Activated T-cell treated with anti-CD3 and anti-CD28 coated beads, Interleukin-2, amount 50 U/mL, for 72 hours (primary cell): ENCODE data around the gene NTRK3. TPM values are rescaled to one million over a fixed set of nuclear protein-coding genes. Genes with fewer than 3 reads are reported as not detected.

Source experiments
- ATAC-seq, 2 donors: fragments of 150-1000 bp; cut with Tn5 transposase; replicated peaks in 1 of 2; 2 replicates each; pipeline ENCODE4 v1.10.0; 2021; ENCODE audit warnings: moderate library complexity in 2 of 2, mild to moderate bottlenecking in 1 of 2
- DNase-seq, 2 donors: peaks; one replicate each; pipeline ENCODE4 v3.0.0; 2021 to 2022; ENCODE audit warnings: mixed read lengths in 1 of 2
- H3K27ac Mint-ChIP-seq: one replicate; pipeline ENCODE4 v1.8.0; 2022; ENCODE audit warnings: mild to moderate bottlenecking, moderate library complexity, mixed read lengths
- H3K27me3 Mint-ChIP-seq: one replicate; pipeline ENCODE4 v1.8.0; 2022; ENCODE audit warnings: low read depth, mixed read lengths
- H3K36me3 Mint-ChIP-seq, 2 donors: one replicate each; pipeline ENCODE4 v1.8.0; 2022; ENCODE audit warnings: mixed read lengths in 2 of 2, mild to moderate bottlenecking in 1 of 2; ENCODE audit not compliant: insufficient read depth in 2 of 2
- H3K4me1 Mint-ChIP-seq: one replicate; pipeline ENCODE4 v1.8.0; 2022; ENCODE audit warnings: low read depth, mixed read lengths
- H3K4me3 Mint-ChIP-seq, 2 donors: one replicate each; pipeline ENCODE4 v1.8.0; 2022; ENCODE audit warnings: mild to moderate bottlenecking in 2 of 2, mixed read lengths in 2 of 2, moderate library complexity in 2 of 2
- H3K9me3 Mint-ChIP-seq, 2 donors: one replicate each; pipeline ENCODE4 v1.8.0; 2022; ENCODE audit warnings: mixed read lengths in 2 of 2
- total RNA-seq, 2 donors: library from RNA; stranded (reverse); gene quantifications; one replicate each; pipeline ENCODE4 v1.2.3, GENCODE V29; 2022

NTRK3 gene
- total RNA-seq, 2 donors from 2014 or later, result 4.2 to 8.9 TPM

GRCh38 chr15:88207565-88207964, 49.0 kb downstream of the NTRK3 start:
- H3K9me3 Mint-ChIP-seq, result no peaks in the 10 kb centered on the region
- peaks cover 10% of the 10 kb centered on the region for H3K27me3 Mint-ChIP-seq
- H3K36me3 Mint-ChIP-seq, result no peaks in the 10 kb centered on the region
- no peak overlapping the region for H3K4me3 Mint-ChIP-seq
- no peaks in the 10 kb centered on the region for H3K4me1 Mint-ChIP-seq
- DNase-seq (no peak), ATAC-seq (no peak)
- no peak overlapping the region for H3K27ac Mint-ChIP-seq

- H3K27ac Mint-ChIP-seq, result no peak overlapping the region
- no peaks in the 10 kb centered on the region for H3K9me3 Mint-ChIP-seq
- no peaks in the 10 kb centered on the region for H3K36me3 Mint-ChIP-seq
- peaks cover 10% of the 10 kb centered on the region for H3K27me3 Mint-ChIP-seq
- H3K4me3 Mint-ChIP-seq, result no peak overlapping the region
- ATAC-seq (no peak), DNase-seq (no peak)
- H3K4me1 Mint-ChIP-seq, result no peaks in the 10 kb centered on the region
Observed at GRCh38 chr15:88204584-88204983, 52.0 kb downstream of the NTRK3 start.

DNA sequence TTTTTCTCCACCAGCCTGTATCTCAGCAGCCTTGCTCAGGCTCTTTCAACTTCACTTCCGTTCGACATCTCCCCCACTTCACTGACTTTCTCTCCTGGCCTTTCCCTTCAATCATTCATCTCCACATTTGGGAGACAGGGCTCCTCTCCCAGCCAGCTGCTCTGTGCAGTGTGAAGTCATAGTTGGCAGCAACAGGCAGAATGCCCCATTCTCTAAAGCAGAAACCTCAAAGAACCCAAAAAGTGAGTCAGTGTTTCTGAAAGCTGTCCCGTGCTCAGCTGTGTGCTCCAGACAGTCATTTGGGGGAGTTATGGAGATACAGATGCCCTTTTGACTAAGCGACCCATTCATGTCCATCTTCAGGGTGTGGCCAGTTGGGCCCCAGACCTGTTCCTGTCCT, 54.3 kb downstream of the NTRK3 start:
- H3K36me3 Mint-ChIP-seq, result no peaks in the 10 kb centered on the region
- no peak overlapping the region for H3K27ac Mint-ChIP-seq
- H3K4me1 Mint-ChIP-seq, result no peaks in the 10 kb centered on the region

DNA sequence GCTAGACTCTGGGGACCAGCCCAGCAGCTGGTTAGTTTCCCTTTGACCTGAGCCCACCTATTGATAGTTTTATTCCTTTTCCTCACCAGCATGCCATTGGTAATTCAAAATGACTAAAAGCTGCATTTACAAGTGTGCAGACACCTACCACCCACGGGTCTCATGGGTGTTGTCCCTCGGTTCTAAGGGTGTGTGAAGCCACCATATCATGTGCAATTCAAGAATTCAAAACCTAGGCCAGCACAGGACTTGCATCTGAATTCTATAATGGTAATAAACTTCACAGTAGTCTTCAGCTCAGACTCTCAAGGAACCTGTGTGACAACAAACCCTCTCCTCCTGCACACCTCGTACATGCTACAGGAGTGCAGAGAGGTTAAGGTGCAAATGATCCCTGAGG, 55.3 kb downstream of the NTRK3 start:
- Mint-ChIP-seq H3K4me1 (no peaks in the 10 kb centered on the region), H3K9me3 (peaks cover 2 to 3% of the 10 kb centered on the region in 2 donors), H3K4me3 (no peak overlapping the region), H3K27me3 (peaks cover 6% of the 10 kb centered on the region), H3K36me3 (no peaks in the 10 kb centered on the region), H3K27ac (no peak overlapping the region)
- no peak for DNase-seq
- no peak for ATAC-seq

More for the DNA sequence above, 54.3 kb downstream of the NTRK3 start:
- peaks cover 0 to under 1% of the 10 kb centered on the region in 2 donors for H3K9me3 Mint-ChIP-seq
- H3K27me3 Mint-ChIP-seq, result no peaks in the 10 kb centered on the region
- DNase-seq (no peak), ATAC-seq (no peak)
- no peak overlapping the region for H3K4me3 Mint-ChIP-seq

DNA sequence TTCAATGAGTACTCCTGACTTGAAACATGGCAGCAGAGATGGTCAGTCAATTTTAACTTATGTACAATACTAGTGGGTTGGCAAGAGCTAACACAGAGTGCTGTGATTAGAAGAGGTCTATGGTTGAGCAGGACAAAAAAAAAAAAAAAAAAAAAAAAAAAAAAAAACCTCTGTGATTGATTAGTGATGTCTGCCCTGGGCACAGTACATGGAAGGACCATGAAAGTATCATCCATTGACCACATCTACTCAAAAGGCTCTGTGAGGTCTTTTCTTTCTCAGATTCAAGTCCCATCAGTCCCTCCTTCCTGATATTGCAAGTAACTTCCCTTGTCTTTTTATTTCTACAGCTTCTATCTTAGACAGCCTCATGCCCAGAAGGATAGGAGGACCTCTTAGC, 59.6 kb downstream of the NTRK3 start:
- Mint-ChIP-seq H3K4me1 (no peaks in the 10 kb centered on the region), H3K36me3 (no peaks in the 10 kb centered on the region), H3K4me3 (no peak overlapping the region), H3K27me3 (peaks cover 21% of the 10 kb centered on the region), H3K9me3 (peaks cover 2 to 3% of the 10 kb centered on the region in 2 donors), H3K27ac (no peak overlapping the region)
- DNase-seq (no peak), ATAC-seq (no peak)

- H3K9me3 Mint-ChIP-seq, result peaks cover 2 to 3% of the 10 kb centered on the region in 2 donors
- H3K27ac Mint-ChIP-seq, result no peak overlapping the region
- ATAC-seq, result no peak
- peaks cover 21% of the 10 kb centered on the region for H3K27me3 Mint-ChIP-seq
- no peaks in the 10 kb centered on the region for H3K36me3 Mint-ChIP-seq
- H3K4me3 Mint-ChIP-seq, result no peak overlapping the region
- H3K4me1 Mint-ChIP-seq, result no peaks in the 10 kb centered on the region
- DNase-seq, result no peak
Observed at GRCh38 chr15:88194162-88194561, 62.4 kb downstream of the NTRK3 start.

- H3K27ac Mint-ChIP-seq, result no peak overlapping the region
- no peaks in the 10 kb centered on the region for H3K4me1 Mint-ChIP-seq
- no peak for ATAC-seq
- no peak overlapping the region for H3K4me3 Mint-ChIP-seq
- H3K36me3 Mint-ChIP-seq, result no peaks in the 10 kb centered on the region
- DNase-seq, result no peak
- H3K9me3 Mint-ChIP-seq, result peaks cover 2 to 3% of the 10 kb centered on the region in 2 donors
- H3K27me3 Mint-ChIP-seq, result peaks cover 21% of the 10 kb centered on the region
Observed at GRCh38 chr15:88193415-88193814, 63.1 kb downstream of the NTRK3 start.

DNA sequence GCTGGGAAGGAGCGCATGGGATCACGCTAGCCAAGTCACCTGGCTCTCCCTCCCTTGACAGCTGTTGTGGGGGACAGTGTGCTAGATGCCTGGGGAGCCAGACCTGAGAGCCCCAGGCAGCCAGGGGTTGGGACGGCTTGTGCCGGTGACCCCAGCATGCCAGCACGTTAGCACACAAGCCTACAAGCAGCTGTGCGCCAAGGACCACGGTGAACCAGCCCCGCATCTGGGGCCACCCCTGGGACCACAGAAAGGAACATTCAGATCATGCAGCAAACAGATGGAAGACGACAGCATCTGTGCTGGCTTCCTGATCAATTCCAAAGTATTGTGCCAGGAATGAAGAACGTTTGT, 64.8 kb downstream of the NTRK3 start:
- H3K4me1 Mint-ChIP-seq, result no peaks in the 10 kb centered on the region
- no peak overlapping the region for H3K27ac Mint-ChIP-seq
- DNase-seq, result no peak
- H3K27me3 Mint-ChIP-seq, result peaks cover 20% of the 10 kb centered on the region
- H3K9me3 Mint-ChIP-seq, result peaks cover 0 to 2% of the 10 kb centered on the region in 2 donors
- no peaks in the 10 kb centered on the region for H3K36me3 Mint-ChIP-seq
- no peak for ATAC-seq
- H3K4me3 Mint-ChIP-seq, result no peak overlapping the region

- no peak for DNase-seq
- H3K27ac Mint-ChIP-seq, result no peak overlapping the region
- H3K9me3 Mint-ChIP-seq, result no peaks in the 10 kb centered on the region
Observed at GRCh38 chr15:88190232-88190631, 66.3 kb downstream of the NTRK3 start.

DNA sequence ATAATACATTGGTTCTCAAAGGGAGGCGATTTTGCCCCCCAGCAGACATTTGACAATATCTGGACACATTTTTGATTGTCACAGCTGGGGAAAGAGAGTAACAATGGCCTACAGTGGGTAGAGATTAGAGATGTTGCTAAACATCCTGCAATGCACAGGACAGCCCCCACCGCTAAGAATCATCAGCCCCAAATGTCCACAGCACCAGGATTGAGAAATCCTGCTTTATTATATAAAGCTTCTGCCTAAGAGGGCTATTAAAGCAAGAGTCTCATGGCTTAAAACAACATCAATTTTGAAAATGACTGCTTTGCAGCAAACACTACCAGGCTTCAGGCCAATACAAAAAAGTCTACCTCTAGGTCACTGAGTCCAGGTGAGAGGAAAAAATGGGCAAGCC, 68.2 kb downstream of the NTRK3 start:
- no peaks in the 10 kb centered on the region for H3K36me3 Mint-ChIP-seq
- H3K4me3 Mint-ChIP-seq, result no peak overlapping the region
- no peaks in the 10 kb centered on the region for H3K9me3 Mint-ChIP-seq
- ATAC-seq, result no peak
- H3K4me1 Mint-ChIP-seq, result no peaks in the 10 kb centered on the region
- H3K27ac Mint-ChIP-seq, result no peak overlapping the region
- DNase-seq, result no peak
- peaks cover 5% of the 10 kb centered on the region for H3K27me3 Mint-ChIP-seq

More at GRCh38 chr15:88190232-88190631, 66.3 kb downstream of the NTRK3 start:
- no peak for ATAC-seq
- Mint-ChIP-seq H3K36me3 (no peaks in the 10 kb centered on the region), H3K27me3 (peaks cover 15% of the 10 kb centered on the region), H3K4me3 (no peak overlapping the region), H3K4me1 (no peaks in the 10 kb centered on the region)

- H3K27ac Mint-ChIP-seq, result no peak overlapping the region
- H3K36me3 Mint-ChIP-seq, result no peaks in the 10 kb centered on the region
- ATAC-seq, result no peak
- H3K4me1 Mint-ChIP-seq, result no peaks in the 10 kb centered on the region
- no peaks in the 10 kb centered on the region for H3K9me3 Mint-ChIP-seq
- no peak overlapping the region for H3K4me3 Mint-ChIP-seq
- no peaks in the 10 kb centered on the region for H3K27me3 Mint-ChIP-seq
- DNase-seq, result no peak
Observed at GRCh38 chr15:88187195-88187594, 69.3 kb downstream of the NTRK3 start.

DNA sequence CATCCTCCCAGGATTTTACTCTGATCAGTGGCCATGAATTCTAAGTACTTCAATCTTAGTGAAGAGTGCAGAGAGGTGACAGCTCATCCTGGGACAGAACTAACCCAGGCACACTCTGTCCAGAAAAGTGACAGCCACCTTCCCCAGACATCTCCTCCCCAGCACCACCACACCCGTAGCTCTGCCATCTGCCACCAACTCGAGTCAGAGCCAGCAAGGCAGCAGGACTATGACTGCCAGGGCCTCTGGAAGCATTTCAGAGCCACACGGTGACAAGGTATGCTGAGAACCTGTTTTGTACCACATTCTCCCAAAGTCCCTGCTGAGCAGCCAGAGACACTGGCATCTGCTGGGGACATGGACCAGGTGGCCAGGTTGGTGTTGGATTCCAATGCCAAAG, 71.0 kb downstream of the NTRK3 start:
- ATAC-seq, result no peak
- no peak for DNase-seq
- Mint-ChIP-seq H3K4me3 (no peak overlapping the region), H3K27ac (no peak overlapping the region), H3K4me1 (no peaks in the 10 kb centered on the region), H3K9me3 (no peaks in the 10 kb centered on the region), H3K36me3 (no peaks in the 10 kb centered on the region), H3K27me3 (no peaks in the 10 kb centered on the region)

- DNase-seq (no peak), ATAC-seq (no peak)
- Mint-ChIP-seq H3K27ac (no peak overlapping the region), H3K27me3 (no peaks in the 10 kb centered on the region), H3K36me3 (no peaks in the 10 kb centered on the region), H3K9me3 (no peaks in the 10 kb centered on the region), H3K4me1 (no peaks in the 10 kb centered on the region), H3K4me3 (no peak overlapping the region)
Observed at GRCh38 chr15:88181613-88182012, 74.9 kb downstream of the NTRK3 start.

DNA sequence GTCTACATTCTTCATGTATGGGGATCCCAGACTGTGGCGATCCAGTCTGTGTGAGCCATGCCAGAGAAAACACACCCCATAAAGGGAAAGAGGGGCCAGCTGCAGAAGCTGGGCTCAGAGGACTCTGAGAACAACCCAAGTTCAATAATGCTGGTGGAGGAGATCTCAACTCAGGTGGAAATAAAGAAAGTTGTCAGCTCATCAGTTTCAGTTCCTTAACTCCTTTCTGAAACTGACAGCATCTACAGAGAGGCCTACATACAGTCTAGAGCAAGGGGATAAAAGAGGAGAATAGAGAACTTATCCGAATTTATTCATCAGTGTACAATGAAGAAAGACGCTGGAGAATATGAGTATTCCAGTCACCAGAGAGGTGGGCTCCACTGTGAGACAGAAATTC, 77.0 kb downstream of the NTRK3 start:
- no peak for DNase-seq
- no peaks in the 10 kb centered on the region for H3K27me3 Mint-ChIP-seq
- H3K36me3 Mint-ChIP-seq, result no peaks in the 10 kb centered on the region
- no peaks in the 10 kb centered on the region for H3K9me3 Mint-ChIP-seq
- ATAC-seq, result no peak
- no peaks in the 10 kb centered on the region for H3K4me1 Mint-ChIP-seq
- H3K4me3 Mint-ChIP-seq, result no peak overlapping the region
- H3K27ac Mint-ChIP-seq, result no peak overlapping the region
